Measurements from ENCODE around the gene GLI3.

The GLI3 gene

GRCh38 chr7:42108803-42109528 is 128.0 kb downstream of the GLI3 start:
- no peak for TF ChIP-seq CTCF (conservative IDR thresholded peaks at IDR 0.05; ENCODE audit: low read length)
- H3K4me3 ChIP-seq (ENCODE audit: low read length): no peak overlapping the region
- no peak for DNase-seq (ENCODE audit: low read depth)

- TF ChIP-seq CTCF (conservative IDR thresholded peaks at IDR 0.05; ENCODE audit: low read length): no peak
- peak; percentile 84 for DNase-seq (ENCODE audit: low read depth)
- no peak overlapping the region for H3K4me3 ChIP-seq (ENCODE audit: low read length)
Measured at GRCh38 chr7:42107484-42108240, 129.3 kb downstream of the GLI3 start.

- no peak for TF ChIP-seq CTCF (conservative IDR thresholded peaks at IDR 0.05; ENCODE audit: low read length)
- DNase-seq (ENCODE audit: low read depth): peak; percentile 49
Measured at GRCh38 chr7:42106562-42106961, 130.4 kb downstream of the GLI3 start.

DNA sequence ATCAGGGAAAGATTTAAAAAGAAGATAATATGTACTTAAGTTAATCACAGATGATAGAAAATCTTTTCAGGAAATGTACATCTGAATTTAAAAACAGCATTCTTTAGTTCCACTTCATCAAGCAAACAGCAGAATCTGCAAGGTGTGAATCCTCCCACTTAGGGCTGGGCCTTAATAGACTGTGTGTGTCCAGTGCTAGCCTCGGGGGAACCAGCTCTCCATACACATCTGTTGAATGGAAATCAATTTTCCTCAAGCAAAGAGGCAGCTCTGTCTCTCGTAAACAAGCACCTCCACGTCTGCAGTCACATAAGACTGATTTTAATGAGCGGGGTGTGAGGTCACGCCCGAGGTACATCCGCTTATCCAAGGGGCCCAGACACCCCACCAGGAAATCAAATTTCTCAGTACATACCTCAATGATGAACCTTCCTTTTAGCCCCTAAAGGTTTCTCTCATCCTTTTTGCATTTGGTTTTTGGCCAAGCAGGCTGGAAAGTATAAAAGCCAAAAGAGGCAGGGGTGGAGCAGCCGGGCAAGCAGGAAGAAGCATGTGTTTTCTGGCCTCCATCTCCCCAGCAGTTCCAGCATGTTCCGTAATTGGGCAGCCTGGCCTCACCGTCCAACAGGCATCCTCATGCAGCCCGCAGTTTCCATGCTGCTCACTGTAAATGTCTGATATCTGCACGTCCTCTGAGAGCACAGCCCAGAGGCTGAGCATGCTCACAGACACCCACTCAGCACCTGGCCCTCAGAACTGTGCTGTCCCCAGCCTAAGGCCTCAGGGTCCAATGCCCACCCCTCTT is 131.3 kb downstream of the GLI3 start:
- no peak overlapping the region for H3K4me3 ChIP-seq (ENCODE audit: low read length)
- TF ChIP-seq CTCF (conservative IDR thresholded peaks at IDR 0.05; ENCODE audit: low read length): no peak

More at GRCh38 chr7:42106562-42106961, 130.4 kb downstream of the GLI3 start:
- H3K4me3 ChIP-seq (ENCODE audit: low read length): no peak overlapping the region

DNA sequence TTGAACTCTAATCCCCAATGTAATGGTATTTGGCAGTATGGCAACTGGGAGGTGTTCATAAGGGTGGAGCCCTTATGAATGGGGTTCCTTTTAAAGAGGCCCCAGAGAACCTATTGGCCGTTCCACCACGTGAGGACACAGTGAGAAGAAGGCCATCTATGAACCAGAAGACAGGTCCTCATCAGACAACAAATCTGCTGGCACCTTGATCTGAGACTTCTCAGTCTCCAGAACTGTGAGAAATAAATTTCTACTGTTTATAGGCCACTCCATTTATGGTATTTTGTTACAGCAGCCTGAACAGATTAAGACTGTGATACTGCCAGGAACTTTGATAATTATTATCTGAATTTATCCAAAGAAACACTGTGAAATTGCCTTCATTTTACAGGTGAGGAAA is 132.3 kb downstream of the GLI3 start:
- no peak for DNase-seq (ENCODE audit: low read depth)
- H3K4me3 ChIP-seq (ENCODE audit: low read length): no peak overlapping the region
- TF ChIP-seq CTCF (conservative IDR thresholded peaks at IDR 0.05; ENCODE audit: low read length): no peak

More for the DNA sequence above, 131.3 kb downstream of the GLI3 start:
- DNase-seq (ENCODE audit: low read depth): no peak

- no peak for TF ChIP-seq CTCF (conservative IDR thresholded peaks at IDR 0.05; ENCODE audit: low read length)
- peak; percentile 50 for DNase-seq (ENCODE audit: low read depth)
- H3K4me3 ChIP-seq (ENCODE audit: low read length): no peak overlapping the region
Measured at GRCh38 chr7:42104231-42104630, 132.8 kb downstream of the GLI3 start.
